Measurements from ENCODE around the gene IRGC.

Gene IRGC

GRCh38 chr19:43688059-43688701 is 27.7 kb upstream of the IRGC start:
- no peak overlapping the region for H3K4me3 ChIP-seq (ENCODE audit: low read depth, low read length)
- TF ChIP-seq, protein P1, sequence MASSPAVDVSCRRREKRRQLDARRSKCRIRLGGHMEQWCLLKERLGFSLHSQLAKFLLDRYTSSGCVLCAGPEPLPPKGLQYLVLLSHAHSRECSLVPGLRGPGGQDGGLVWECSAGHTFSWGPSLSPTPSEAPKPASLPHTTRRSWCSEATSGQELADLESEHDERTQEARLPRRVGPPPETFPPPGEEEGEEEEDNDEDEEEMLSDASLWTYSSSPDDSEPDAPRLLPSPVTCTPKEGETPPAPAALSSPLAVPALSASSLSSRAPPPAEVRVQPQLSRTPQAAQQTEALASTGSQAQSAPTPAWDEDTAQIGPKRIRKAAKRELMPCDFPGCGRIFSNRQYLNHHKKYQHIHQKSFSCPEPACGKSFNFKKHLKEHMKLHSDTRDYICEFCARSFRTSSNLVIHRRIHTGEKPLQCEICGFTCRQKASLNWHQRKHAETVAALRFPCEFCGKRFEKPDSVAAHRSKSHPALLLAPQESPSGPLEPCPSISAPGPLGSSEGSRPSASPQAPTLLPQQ (tag by site-specific recombination; IDR thresholded peaks at IDR 0.05) = no peak
- TF ChIP-seq ZNF121 (tag by site-specific recombination; IDR thresholded peaks at IDR 0.05) (peak; percentile 84), ZNF596 (tag by site-specific recombination; IDR thresholded peaks at IDR 0.05) (peak; percentile 78), ZBTB8A (tag by site-specific recombination; IDR thresholded peaks at IDR 0.05) (no peak), SP2 (tag by site-specific recombination; IDR thresholded peaks at IDR 0.05) (no peak)
- H3K27ac ChIP-seq (ENCODE audit: extremely low read depth, low read depth, low read length) = no peak overlapping the region
- CTCF ChIA-PET = interaction anchor here (0.6 to 2.5 kb wide), 12 partner anchors 9 to 373 kb away, joined by 3 to 14 read pairs (median 5); partner anchors contain the start of gene PLAUR
- no peaks in the 10 kb centered on the region for H3K36me3 ChIP-seq (ENCODE audit: control insufficient read depth in 2 of 2, insufficient read depth in 1 of 2, low read length in 2 of 2)
- H3K4me1 ChIP-seq (ENCODE audit: control insufficient read depth, insufficient read depth, low read length) = peaks cover 13% of the 10 kb centered on the region
- H3K9me3 ChIP-seq (ENCODE audit: control insufficient read depth, insufficient read depth, low read depth, low read length) = peaks cover 8% of the 10 kb centered on the region
- POLR2A ChIA-PET = interaction anchor here (1.2 to 2.5 kb wide), 4 partner anchors 9 to 36 kb away, joined by 3 to 64 read pairs (median 6); partner anchors contain the start of gene PLAUR

- H3K27ac ChIP-seq (ENCODE audit: extremely low read depth, low read depth, low read length) = no peak overlapping the region
- peaks cover 8% of the 10 kb centered on the region for H3K9me3 ChIP-seq (ENCODE audit: control insufficient read depth, insufficient read depth, low read depth, low read length)
- ChIA-PET CTCF (interaction anchor here (0.9 to 1.5 kb wide), 3 partner anchors 20 to 135 kb away, joined by 3 to 5 read pairs (median 4); partner anchors contain the start of gene PLAUR), POLR2A (interaction anchor here (0.5 to 1.2 kb wide), 2 partner anchors 22 to 29 kb away, joined by 4 read pairs; no protein-coding TSS in a partner anchor)
- TF ChIP-seq SCRT2 (tag by site-specific recombination; IDR thresholded peaks at IDR 0.05) (peak; percentile 87), SCRT1 (tag by site-specific recombination; IDR thresholded peaks at IDR 0.05; ENCODE audit: borderline replicate concordance) (0 out of 2 replicates have a peak, but pooled peaks have one; percentile 15), ZNF223 (tag by site-specific recombination; IDR thresholded peaks at IDR 0.05) (no peak), ZEB2 (tag by site-specific recombination; IDR thresholded peaks at IDR 0.05) (no peak), EGR2 (tag by site-specific recombination; IDR thresholded peaks at IDR 0.05; ENCODE audit: low read depth) (no peak)
- TF ChIP-seq, protein P2, sequence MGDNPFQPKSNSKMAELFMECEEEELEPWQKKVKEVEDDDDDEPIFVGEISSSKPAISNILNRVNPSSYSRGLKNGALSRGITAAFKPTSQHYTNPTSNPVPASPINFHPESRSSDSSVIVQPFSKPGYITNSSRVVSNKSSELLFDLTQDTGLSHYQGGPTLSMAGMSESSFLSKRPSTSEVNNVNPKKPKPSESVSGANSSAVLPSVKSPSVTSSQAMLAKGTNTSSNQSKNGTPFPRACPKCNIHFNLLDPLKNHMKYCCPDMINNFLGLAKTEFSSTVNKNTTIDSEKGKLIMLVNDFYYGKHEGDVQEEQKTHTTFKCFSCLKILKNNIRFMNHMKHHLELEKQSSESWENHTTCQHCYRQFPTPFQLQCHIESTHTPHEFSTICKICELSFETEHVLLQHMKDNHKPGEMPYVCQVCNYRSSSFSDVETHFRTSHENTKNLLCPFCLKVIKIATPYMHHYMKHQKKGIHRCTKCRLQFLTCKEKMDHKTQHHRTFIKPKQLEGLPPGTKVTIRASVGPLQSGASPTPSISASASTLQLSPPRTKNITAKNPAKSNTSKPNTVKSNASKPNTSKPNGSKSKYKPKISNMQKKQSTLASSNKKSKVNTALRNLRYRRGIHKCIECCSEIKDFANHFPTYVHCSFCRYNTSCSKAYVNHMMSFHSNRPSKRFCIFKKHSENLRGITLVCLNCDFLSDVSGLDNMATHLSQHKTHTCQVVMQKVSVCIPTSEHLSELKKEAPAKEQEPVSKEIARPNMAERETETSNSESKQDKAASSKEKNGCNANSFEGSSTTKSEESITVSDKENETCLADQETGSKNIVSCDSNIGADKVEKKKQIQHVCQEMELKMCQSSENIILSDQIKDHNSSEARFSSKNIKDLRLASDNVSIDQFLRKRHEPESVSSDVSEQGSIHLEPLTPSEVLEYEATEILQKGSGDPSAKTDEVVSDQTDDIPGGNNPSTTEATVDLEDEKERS (tag by site-specific recombination; IDR thresholded peaks at IDR 0.05) = 0 out of 2 replicates have a peak, but pooled peaks have one; percentile 13
- TF ChIP-seq, protein P3, sequence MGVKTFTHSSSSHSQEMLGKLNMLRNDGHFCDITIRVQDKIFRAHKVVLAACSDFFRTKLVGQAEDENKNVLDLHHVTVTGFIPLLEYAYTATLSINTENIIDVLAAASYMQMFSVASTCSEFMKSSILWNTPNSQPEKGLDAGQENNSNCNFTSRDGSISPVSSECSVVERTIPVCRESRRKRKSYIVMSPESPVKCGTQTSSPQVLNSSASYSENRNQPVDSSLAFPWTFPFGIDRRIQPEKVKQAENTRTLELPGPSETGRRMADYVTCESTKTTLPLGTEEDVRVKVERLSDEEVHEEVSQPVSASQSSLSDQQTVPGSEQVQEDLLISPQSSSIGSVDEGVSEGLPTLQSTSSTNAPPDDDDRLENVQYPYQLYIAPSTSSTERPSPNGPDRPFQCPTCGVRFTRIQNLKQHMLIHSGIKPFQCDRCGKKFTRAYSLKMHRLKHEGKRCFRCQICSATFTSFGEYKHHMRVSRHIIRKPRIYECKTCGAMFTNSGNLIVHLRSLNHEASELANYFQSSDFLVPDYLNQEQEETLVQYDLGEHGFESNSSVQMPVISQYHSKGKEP (tag by site-specific recombination; IDR thresholded peaks at IDR 0.05) = no peak
- H3K36me3 ChIP-seq (ENCODE audit: control insufficient read depth in 2 of 2, insufficient read depth in 1 of 2, low read length in 2 of 2) = no peaks in the 10 kb centered on the region
- H3K4me3 ChIP-seq (ENCODE audit: low read depth, low read length) = no peak overlapping the region
- peaks cover 13% of the 10 kb centered on the region for H3K4me1 ChIP-seq (ENCODE audit: control insufficient read depth, insufficient read depth, low read length)
Observed at GRCh38 chr19:43690444-43690843, 25.4 kb upstream of the IRGC start.

DNA sequence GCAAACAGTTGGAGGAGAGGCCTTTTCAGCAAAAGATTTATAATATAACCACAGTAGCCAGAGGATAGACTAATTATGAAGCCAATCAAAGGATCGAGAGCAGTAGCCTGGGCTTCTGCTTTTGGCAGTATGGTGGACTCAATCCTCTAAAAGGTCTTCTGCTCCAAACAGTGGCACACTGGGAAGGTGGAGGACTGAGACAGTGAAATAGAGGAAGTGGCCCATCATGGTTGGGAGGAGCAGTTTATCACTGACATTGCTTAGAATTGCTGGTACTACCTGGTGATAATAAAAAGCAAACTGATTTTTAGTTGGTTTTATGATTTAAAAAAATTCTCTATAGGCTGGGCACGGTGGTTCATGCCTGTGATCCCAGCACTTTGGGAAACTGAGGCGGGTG is 25.0 kb upstream of the IRGC start:
- H3K9me3 ChIP-seq (ENCODE audit: control insufficient read depth, insufficient read depth, low read depth, low read length) = peaks cover 8% of the 10 kb centered on the region
- H3K4me3 ChIP-seq (ENCODE audit: low read depth, low read length) = no peak overlapping the region
- no peaks in the 10 kb centered on the region for H3K36me3 ChIP-seq (ENCODE audit: control insufficient read depth in 2 of 2, insufficient read depth in 1 of 2, low read length in 2 of 2)
- H3K27ac ChIP-seq (ENCODE audit: extremely low read depth, low read depth, low read length) = no peak overlapping the region
- H3K4me1 ChIP-seq (ENCODE audit: control insufficient read depth, insufficient read depth, low read length) = peaks cover 13% of the 10 kb centered on the region
- POLR2A ChIA-PET = interaction anchor here (0.5 to 1.2 kb wide), 2 partner anchors 23 to 29 kb away, joined by 4 read pairs; no protein-coding TSS in a partner anchor
- CTCF ChIA-PET = interaction anchor here (0.9 to 1.5 kb wide), 2 partner anchors 21 to 96 kb away, joined by 4 to 5 read pairs; partner anchors contain the start of gene PLAUR
- TF ChIP-seq ZNF747 (tag by site-specific recombination; IDR thresholded peaks at IDR 0.05) (no peak), ZNF37A (tag by site-specific recombination; IDR thresholded peaks at IDR 0.05) (no peak), ZNF426 (tag by site-specific recombination; IDR thresholded peaks at IDR 0.05) (no peak), FEZF1 (tag by site-specific recombination; IDR thresholded peaks at IDR 0.05) (no peak), ZNF138 (tag by site-specific recombination; IDR thresholded peaks at IDR 0.05; ENCODE audit: borderline replicate concordance) (no peak), ZNF221 (tag by site-specific recombination; IDR thresholded peaks at IDR 0.05; ENCODE audit: borderline replicate concordance) (no peak), SP7 (tag by site-specific recombination; IDR thresholded peaks at IDR 0.05) (no peak), OVOL3 (tag by site-specific recombination; IDR thresholded peaks at IDR 0.05) (no peak), YY2 (tag by site-specific recombination; IDR thresholded peaks at IDR 0.05) (no peak)
- TF ChIP-seq, protein P2 (tag by site-specific recombination; IDR thresholded peaks at IDR 0.05) = no peak
